ENCODE measurements around the gene RABGAP1L.

RABGAP1L gene

GRCh38 chr1:174965362-174966007 is 806.2 kb downstream of the RABGAP1L start:
- DNase-seq (ENCODE audit: insufficient read length, low spot score) (no peak), FAIRE-seq (no peak)
- TF ChIP-seq CTCF (IDR thresholded peaks at IDR 0.05; ENCODE audit: insufficient read depth, missing control alignments), result no peak

GRCh38 chr1:174966008-174966572 is 806.8 kb downstream of the RABGAP1L start:
- no peak for TF ChIP-seq CTCF (IDR thresholded peaks at IDR 0.05; ENCODE audit: insufficient read depth, missing control alignments)
- no peak for FAIRE-seq
- no peak for DNase-seq (ENCODE audit: insufficient read length, low spot score)

GRCh38 chr1:174967845-174968705 is 808.8 kb downstream of the RABGAP1L start:
- FAIRE-seq (peak; percentile 60), DNase-seq (ENCODE audit: insufficient read length, low spot score) (no peak)
- no peak for TF ChIP-seq CTCF (IDR thresholded peaks at IDR 0.05; ENCODE audit: insufficient read depth, missing control alignments)

- FAIRE-seq (no peak), DNase-seq (ENCODE audit: insufficient read length, low spot score) (no peak)
- TF ChIP-seq CTCF (IDR thresholded peaks at IDR 0.05; ENCODE audit: insufficient read depth, missing control alignments), result no peak
Observed at GRCh38 chr1:174968750-174969244, 809.5 kb downstream of the RABGAP1L start.

GRCh38 chr1:174969977-174970376 is 810.7 kb downstream of the RABGAP1L start:
- no peak for TF ChIP-seq CTCF (IDR thresholded peaks at IDR 0.05; ENCODE audit: insufficient read depth, missing control alignments)
- no peak for DNase-seq (ENCODE audit: insufficient read length, low spot score)
- peak; percentile 44 for FAIRE-seq

- no peak for TF ChIP-seq CTCF (IDR thresholded peaks at IDR 0.05; ENCODE audit: insufficient read depth, missing control alignments)
- DNase-seq (ENCODE audit: insufficient read length, low spot score), result no peak
- FAIRE-seq, result no peak
Observed at GRCh38 chr1:174971466-174971865, 812.1 kb downstream of the RABGAP1L start.
